GM21619 (cell line): ENCODE measurements around the gene PNMA5.
"Not testable (repeated sequence)": the region's sequence is repeated elsewhere in the genome, so short reads cannot be mapped to it uniquely, and the experiment has no call there.

Experiments
- ATAC-seq: cut with Tn5 transposase; IDR thresholded peaks from one replicate; pipeline ENCODE4 v1.9.1; 2021; ENCODE audit not compliant: unreplicated experiment

PNMA5 gene

DNA sequence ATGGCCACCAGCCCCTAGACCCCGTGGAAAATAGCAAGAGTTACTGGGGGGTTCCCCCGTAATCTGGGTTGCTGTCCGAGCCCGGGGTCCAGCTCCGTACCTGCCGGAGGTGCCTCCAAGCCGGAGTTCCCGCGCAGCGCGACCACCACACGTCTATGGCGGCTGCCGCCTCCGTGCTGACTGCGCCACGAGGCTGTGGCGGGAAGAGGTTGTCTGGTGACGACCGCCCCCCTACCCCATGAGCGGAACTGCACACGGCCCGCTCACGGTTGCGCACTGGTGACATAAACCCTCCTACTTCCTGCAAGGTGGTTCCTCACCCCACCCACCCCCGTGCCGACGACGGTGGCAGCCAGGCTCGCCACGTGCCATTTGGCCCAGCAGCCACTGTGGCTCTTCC lies at the start of gene PNMA5:
PNMA5 (minus strand) TSS at position 184 of the 400 bp plus-strand sequence. CDS start 2,518 bp downstream, outside the sequence.
- ATAC-seq, result no peak

- ATAC-seq, result peak; percentile 85
These were observed 38.6 kb upstream of the PNMA5 start for GRCh38 chrX:153032397-153033118.

- no peak for ATAC-seq
These were observed 36.9 kb upstream of the PNMA5 start for GRCh38 chrX:153030801-153031200.

DNA sequence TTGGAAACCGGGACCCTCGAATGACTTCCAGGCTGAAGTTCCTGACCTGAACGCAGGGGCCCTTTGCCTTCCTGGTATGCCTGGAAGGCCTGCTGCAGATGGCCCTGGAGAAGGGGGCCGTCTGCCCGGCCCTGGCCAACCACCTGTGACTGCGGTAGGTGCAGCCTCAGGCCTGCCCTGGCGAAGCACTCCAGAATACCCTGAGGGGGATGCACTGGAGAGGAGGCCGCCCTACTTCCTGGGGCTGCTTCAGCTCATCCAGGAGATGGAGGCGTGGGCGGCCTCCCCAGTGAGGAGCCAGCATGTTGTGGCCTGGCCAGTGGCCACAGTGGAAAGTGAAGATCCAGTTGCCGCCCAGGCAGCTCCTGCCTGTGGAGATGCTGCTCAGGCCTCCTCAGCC lies 36.0 kb upstream of the PNMA5 start:
- ATAC-seq, result no peak

DNA sequence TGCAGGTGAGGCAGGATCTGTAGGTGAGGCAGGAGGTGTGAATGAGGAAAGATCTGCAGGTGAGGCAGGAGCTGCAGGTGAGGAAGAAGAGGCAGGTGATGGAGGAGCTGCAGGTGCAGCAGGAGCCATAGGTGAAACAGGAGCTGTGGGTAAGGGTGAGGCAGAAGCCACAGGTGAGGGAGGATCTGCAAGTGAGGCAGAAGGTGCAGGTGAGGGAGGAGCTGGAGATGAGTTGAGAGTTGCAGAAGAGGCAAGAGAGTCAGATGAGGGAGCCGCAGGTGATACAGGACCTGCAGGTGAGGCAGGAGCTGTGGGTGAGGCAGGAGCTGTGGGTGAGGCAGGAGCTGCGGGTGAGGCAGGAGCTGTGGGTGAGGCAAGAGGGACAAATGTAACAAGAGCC lies 35.2 kb upstream of the PNMA5 start:
- no peak for ATAC-seq

DNA sequence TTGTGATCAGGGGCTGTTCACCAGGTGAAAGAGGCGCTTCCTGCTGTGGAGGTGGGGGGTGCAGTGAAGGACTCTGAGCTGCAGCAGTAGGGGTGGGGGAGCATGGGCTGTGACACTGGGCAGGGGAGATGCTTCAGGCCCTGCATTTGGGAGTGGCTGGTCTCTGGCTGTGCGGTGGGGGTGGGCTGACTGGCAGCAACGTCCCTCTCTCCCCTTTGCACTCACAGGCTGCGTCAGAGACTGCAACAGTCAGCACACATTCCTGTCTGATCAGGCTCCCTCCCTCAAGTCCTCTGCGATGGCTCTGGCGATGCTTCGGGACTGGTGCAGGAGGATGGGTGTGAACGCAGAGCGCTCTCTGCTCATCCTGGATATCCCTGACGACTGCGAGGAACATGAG lies 34.6 kb upstream of the PNMA5 start:
- not testable (repeated sequence) for ATAC-seq

DNA sequence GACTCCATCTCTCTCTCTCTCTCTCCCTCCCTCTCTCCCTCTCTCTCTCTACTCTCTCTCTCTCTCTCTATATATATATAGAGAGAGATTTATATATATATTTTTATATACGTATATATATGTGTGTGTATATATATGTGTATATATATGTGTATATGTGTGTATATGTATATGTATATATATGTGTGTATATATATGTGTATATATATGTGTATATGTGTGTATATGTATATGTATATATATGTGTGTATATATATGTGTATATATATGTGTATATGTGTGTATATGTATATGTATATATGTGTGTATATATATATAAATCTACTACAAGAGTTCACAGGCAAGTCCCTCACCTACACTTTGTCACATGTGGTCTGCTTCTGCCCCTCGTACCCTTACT lies 32.6 kb upstream of the PNMA5 start:
- ATAC-seq, result not testable (repeated sequence)

DNA sequence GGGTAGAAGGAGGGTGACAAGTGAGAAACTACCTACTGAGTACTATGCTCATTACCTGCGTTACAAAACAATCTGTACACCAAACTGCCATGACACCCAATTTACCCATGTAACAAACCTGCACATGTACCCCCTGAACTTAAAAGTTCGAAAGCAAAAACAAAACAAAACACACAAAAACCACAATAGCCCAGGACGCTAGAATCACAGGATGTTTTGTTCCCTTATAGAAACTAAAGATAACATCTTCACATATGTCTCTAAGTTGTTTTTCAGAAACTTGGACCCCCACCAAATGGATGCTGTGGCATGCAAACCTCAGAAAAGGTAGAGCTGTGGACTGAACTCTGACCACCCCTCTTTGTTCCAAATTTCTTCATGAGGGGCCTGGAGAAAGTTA lies 25.2 kb upstream of the PNMA5 start:
- ATAC-seq, result no peak

- not testable (repeated sequence) for ATAC-seq
These were observed 23.3 kb upstream of the PNMA5 start for GRCh38 chrX:153017174-153017573.

- no peak for ATAC-seq
These were observed 10.9 kb upstream of the PNMA5 start for GRCh38 chrX:153004780-153005179.

DNA sequence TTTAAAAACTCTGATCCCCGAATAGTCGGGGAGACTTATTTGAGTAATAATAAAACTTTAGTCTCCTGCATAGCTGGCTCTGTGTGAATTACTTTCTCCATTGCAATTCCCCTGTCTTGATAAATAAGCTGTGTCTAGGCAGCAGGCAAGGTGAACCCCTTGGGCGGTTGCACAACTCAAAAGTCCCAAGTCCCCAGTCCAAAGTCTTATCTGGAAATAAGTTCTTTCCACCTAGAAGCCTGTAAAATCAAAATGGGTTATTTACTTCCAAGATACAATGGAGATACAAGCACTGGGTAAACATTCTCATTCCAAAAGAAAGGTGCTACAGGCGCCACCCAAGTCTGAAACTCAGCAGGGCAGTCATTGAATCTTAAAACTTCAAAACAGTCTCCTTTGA lies 10.1 kb upstream of the PNMA5 start:
- ATAC-seq, result no peak

GRCh38 chrX:153002182-153002581 lies 8.3 kb upstream of the PNMA5 start:
- not testable (repeated sequence) for ATAC-seq

DNA sequence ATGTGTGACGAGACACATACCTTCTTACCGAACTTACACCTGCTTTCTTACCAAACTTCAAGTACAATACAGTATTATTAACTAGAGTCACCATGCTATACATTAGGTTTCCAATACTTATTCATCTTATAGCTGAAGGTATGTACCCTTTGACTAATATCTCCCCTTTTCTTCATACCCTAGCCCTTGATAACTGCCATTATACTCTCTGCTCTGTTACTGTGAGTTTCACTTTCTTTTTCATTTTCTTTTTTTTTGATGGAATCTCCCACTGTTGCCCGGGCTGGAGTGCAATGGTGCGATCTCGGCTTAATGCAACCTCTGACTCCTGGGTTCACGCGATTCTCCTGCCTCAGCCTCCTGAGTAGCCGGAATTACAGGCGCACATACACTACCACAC lies 3.4 kb upstream of the PNMA5 start:
- ATAC-seq, result no peak

DNA sequence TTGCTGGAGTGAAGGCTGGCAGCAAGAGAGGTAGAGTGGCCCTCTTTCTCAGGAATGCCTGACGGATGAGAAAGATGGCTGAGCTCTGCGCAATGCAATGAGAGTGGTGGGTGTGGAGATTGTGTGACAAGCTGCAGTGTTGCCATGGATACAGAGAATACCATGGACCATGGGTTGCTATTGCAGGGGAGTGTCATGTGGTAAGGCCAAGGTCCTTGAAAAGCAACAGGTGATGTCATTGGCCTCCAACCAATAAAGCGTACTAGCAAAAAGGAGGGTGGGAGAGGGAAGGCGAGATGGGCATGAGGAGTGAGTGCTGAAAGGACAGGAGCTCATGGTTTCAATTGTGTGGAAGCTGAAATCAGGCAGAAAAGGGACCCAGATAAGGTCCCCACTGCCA lies 1.8 kb downstream of the PNMA5 start:
- ATAC-seq, result no peak

DNA sequence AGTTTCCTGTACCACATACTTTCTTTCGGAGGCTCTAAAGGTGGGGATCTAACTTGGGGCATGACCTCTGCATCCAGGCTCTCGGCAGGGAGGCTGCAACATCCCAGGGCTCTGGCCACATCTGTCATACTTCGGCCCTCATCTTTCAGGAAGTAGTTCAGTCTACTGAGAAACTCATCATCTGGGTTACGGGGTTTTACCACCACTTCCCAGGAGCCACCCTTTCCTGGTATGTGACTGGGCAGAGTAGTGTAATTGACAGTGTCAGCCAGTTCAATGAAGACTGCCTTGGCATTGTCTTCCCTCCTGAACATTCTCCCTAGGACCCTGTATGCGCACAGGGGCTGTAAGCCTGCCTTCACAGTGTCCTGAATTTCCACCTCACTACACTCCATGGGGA lies 2.8 kb downstream of the PNMA5 start:
- no peak for ATAC-seq

- ATAC-seq, result no peak
These were observed 4.6 kb downstream of the PNMA5 start for GRCh38 chrX:152989292-152989658.

DNA sequence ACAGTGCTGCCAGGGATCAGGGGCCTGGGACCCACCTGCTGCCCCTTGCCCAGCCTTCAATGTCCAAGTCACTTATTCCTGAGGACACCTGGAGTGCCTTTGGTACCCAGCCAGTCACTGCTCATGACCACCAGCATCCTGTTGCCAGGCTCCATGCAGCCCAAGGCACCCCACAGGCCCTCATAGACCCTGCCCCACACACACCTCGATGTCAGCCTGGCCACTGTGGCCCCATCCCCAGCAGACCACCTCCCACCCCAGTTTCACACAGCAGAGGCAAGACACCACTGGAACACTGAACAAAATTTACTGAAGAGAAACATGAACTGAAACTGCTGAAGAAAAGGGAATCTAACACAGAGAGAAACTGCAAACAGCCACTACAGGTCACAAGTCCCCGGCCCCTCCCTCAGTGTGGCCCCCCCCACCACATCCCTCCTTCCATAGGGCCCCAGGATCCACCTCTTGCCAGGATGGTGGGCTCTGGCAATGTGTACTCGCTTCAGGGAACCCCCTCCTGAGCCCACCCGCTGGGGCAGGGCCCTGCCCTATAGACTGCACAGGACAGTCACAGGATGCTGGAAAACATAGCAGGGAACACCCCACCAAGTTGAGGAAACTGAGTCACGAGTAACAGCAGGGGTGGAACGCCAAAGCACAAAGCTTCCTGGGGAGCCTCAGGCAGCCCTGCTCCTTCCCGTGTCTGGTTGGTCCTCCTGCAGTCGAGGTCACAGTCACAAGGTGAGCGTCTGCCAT lies 5.2 kb downstream of the PNMA5 start:
- no peak for ATAC-seq

- no peak for ATAC-seq
These were observed 6.1 kb downstream of the PNMA5 start for GRCh38 chrX:152987801-152988200.

GRCh38 chrX:152987156-152987555 lies 6.8 kb downstream of the PNMA5 start:
- not testable (repeated sequence) for ATAC-seq

- ATAC-seq, result not testable (repeated sequence)
These were observed 8.5 kb downstream of the PNMA5 start for GRCh38 chrX:152985383-152985782.

DNA sequence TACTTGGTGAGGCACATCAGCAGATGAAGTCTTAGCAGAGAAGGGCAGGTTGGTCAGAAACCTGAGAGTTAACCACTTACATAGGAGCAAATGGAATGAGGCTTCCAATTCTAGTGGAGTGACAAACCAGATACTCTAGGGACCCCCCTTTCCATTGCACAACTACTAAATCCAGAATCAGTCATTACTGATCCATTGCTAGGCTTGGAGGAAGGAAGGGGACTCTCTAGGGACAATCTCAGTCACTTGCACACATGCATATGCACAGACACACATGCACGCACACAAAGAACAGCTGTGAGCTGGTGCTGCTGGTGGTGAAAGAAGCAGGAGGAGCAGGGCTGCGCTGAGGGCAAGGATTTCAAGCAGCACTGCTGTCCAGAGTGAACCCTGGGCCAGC lies 25.7 kb downstream of the PNMA5 start:
- ATAC-seq, result no peak

- no peak for ATAC-seq
These were observed 33.8 kb downstream of the PNMA5 start for GRCh38 chrX:152960115-152960514.

DNA sequence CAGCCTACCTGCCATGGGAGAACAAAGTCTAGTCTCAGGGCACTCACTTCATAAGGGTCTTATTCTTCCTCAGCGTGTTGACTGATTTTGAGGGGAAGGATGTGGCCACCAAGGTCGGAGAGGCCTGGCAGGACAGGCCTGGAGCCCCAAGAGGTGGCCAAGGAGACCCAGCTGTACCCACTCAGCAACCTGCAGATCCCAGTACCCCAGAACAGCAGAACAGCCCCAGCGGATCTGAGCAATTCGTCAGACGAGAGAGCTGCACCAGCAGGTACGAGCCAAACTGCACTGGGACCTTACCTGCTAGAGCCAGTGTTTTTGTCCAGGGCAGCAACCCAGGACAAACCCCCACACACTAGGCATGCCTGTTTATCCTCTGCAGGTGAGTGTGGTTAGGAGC lies 34.3 kb downstream of the PNMA5 start:
- ATAC-seq, result no peak
